Activated CD4-positive, alpha-beta T cell treated with anti-CD3 and anti-CD28 coated beads, Interleukin-2, amount 50 U/mL, for 16 hours (primary cell): ENCODE data around the gene SMARCD2.
A peak's percentile ranks its signal among the peaks of the same experiment; 100 is the strongest.

ENCODE experiments used
- DNase-seq: peaks from one replicate; pipeline ENCODE4 v3.0.0-alpha.2; 2020

The SMARCD2 gene

DNA sequence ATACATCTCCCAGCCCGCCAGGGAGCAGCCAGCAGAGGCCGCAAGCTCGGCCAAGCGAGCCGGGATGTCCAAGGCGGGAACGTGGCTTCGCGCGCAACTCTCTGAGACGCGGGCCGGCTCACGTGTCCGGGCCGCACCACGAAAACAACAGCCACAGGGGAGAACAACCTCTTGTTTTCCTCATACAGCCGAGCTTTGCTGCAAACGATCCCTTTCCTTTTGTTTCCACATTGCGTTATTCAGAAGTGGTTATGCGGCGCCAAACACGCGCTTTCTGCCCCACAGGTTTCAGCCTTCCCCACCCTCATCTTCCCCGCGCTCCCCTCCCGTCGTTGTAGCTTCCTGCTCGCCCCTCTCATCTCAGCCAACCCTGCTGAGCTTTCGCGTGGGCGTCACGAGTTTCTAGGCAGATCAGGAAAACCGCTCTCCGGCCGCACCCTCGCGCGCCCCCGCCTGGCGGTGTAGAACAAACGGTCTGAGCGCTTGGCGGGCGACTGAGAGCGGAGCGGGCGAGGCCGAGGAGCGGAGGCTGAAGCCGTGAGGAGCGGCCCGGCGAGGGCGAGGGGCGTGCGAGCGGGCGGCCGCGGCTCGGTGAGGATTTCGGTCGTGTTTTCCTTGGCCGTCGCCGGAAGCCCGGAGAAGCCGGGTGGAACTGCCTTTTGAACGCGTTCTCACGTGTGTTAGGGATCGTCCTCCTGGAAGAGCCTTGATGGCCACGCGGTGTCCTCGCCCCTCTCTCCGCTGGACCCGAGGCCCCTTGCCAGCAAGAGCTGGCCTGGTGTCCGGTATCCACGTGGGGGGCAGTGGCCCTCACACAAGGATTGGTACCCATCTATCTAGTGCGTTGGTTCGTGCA lies 6.6 kb upstream of the SMARCD2 start:
- DNase-seq = peak; percentile 95

DNA sequence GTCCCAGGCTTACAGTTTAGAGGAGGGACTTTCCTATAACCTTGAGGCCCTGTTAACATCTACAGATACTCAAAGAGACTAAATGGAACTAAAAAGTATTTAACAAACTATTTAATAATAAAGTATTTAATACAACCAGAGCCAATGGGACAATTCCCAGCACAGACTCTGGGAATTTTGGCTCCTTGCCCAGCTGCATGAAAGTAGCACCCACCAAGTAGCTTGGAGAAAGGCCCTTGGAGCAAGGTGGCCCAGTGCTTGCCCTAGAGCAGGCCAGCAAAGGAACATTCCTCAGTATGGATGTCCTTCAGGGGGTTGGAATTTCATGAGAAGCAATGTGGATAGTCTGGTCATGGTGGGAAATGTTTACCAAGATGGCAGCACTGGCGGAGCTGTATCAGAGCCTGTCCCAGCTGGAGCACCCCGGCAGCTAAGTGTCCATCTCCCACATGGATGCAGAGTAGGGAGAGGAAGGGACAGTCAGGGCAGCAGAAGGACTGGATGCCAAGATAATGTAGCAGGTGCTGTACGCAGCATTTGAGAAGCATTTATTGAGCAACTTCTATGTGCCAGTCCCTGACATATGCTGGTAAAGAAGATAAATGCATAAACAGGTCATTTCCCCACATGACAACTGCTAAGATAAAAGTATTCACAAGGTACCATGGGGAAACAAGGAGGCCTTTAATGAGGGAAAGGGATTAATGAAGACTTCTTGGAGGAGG lies 5.2 kb upstream of the SMARCD2 start:
- DNase-seq = no peak

DNA sequence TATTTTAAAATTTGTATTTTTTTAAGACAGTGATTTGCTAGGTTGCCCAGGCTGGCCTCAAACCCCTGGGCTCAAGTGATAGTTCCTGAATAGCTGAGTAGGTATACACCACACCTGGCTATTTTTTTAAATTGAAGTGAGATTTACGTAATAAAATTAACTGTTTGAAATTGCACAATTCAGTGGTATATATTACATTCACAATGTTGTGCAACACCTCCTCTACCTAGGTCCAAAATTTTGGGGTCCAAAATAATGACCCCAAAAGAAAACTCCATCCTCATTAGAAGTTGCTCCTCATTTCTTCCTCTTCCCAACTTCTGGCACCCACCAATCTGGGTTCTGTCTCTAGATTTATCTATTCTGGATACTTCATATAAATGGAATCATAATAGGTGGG lies 3.0 kb upstream of the SMARCD2 start:
- no peak for DNase-seq

DNA sequence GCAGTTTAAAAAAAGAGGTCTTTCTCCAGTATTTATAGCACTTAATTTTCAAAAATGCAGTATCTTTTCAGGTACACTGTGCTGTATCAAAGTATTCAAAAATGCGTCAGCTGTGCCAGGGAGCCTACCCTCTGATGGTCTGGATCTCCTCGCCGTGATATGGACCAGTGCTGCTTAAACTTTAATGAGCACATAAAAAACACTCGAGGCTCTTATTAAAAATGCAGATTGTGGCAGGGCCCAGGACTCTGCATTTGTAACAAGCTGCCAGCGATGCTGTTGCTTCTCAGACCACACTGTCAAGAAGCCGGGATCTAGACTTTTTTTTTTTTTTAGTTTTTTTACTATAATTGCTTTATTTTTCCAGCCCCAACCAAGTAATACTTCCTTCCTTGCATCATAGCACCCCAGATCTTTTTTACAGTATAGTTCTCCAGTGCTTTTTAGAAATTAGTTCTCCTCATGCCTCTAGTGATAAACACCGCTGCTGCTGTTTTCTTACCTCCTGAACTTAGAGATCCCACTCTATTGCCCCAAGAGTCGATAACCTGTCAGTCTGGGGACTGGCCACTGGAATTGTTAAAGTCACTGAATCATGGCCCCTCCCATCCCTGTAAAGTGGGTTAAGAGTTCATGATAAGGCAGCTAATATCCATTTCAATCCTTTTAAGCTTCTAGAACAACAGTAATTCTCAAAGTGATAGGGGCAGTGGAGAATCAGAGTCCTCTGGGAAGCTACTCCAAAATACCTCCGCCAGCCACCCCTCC lies 1.6 kb upstream of the SMARCD2 start:
- DNase-seq = no peak

DNA sequence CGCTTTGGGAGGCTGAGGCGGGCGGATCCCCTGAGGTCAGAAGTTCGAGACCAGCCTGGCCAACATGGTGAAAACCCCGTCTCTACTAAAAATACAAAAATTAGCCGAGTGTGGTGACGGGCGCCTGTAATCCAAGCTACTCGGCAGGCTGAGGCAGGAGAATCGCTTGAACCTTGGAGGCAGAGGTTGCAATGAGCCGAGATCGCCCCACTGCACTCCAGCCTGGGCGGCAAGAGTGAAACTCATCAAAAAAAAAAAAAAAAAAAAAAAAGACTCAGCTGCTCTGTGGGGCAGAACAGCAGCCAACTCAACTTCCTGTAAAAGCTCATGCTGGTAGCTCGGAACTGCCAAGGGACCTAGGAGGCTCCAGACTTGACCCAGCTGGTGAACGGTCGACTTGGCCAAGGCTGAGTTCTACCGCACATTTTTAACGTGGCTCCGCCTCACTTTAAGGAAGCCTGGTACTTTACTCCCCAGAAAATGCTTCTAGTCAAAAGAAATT lies 953 bp upstream of the SMARCD2 start:
- peak; percentile 59 for DNase-seq

DNA sequence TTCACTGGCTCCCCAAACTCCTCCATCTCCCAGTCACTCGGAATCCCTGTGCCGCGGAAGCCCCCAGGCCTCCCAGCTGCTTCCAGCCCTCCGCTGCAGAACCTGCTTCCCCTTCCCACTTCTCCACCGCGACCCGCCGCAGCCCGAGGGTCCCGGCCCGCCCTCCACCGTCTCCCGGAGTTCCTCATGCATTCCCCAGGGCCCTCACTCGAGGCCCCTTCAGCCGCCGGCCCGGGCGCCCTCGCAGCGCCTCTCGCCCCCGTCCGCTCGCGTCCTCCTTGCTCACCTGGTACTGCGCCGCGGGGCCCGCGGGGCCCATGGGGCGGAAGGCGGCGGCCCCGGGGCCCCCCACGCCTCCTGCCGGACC lies 329 bp downstream of the SMARCD2 start:
- DNase-seq = no peak

DNA sequence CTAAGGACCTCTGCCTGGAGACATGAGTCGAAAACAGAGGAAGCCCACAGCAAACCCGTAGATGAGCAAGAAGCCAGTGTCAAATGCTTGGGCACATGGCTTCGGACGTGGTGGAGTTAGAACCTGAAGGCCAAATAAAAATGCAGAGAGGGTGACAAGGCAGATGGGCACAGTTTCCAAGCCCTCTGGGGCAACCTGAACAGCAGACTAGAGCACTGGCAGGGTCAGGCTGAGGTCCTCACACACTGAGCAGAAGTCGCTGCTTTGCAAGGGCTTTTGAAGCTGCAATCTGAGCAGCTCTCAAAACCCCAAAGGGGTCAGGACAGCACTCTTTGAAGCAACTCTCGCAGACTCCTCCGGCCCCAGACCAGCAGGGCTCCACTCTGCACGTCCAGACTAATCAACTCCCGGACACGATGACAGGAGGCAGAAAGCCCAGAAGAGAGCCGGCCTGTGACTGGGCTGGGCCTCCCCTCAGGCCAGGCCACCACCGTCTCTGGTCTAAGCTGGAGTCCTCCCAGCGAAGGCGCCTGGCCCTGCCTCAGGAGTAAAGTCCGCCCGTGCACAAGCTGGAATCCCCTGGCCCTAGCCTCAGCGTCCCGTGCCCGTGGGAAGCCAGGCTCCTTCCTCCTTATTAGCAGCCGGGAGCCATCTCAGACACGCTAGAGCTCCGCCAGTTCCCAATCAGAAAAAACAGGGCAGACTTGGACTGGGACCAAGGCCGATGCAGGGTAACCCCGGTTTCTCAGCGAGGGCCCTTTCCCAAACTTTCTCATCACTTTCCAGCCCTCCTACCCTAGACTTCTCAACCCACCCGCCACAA lies 924 bp downstream of the SMARCD2 start:
- no peak for DNase-seq

DNA sequence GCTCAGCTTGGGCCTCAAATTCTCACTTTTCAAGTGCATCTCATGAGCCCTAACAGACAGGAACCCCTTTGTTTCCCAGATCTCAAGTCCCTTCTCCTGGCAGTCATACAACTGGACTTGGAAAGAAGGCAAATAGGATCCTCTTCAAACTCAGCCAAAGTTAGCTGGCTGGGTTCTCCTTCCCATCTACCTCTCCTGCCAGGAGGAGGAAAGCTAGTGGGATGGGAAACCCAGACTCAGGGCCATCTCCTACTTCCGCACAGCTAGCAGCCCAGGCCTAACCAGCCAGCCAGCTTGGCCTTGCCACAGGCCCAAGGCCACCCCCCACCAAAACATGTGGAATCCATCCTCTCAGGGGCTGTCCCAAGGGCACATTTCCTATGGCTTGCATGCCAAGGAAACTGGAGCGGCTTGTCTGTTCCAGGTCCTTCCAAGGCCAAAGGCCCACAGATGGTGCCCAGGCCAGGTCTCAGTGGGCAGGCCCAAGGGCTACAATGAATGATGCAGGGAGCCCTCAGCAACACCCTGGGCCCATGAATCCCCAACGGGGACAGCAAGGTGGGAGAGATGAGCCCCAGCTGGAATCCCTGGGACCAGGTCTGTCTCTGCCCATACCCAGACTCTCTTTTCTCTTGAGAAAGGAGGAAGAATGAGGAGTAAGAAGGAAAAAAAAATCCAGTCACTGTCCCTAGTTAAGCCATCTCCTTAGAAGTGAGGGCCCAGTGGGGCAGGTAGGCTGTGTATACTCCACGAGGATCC lies 1.7 kb downstream of the SMARCD2 start:
- DNase-seq = no peak

DNA sequence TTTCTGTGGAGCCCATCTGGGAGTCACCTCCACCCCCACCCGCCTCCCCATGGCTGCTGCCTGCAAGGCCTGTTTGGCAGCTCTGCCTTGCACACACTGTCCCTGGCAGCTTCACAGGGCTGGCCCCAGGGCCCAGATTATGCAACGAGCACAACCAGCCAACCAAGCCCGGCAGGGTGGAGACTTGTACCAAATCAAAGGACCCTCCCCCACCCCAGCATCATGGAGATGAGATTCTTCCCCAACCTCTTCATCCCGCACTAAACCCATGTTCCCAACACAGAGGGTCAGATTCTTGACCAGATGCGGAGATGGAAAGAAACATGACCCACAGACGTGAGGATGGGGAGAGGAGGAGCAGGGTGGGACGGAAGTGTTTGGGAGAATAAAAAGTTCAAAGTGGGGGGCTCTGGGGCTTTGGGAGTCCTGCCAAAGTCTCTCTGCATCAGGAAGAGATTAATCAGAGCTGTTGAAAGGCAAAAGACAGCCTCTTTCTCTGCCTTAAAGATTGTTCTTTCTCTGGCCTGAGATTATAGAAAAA lies 3.8 kb downstream of the SMARCD2 start:
- no peak for DNase-seq

DNA sequence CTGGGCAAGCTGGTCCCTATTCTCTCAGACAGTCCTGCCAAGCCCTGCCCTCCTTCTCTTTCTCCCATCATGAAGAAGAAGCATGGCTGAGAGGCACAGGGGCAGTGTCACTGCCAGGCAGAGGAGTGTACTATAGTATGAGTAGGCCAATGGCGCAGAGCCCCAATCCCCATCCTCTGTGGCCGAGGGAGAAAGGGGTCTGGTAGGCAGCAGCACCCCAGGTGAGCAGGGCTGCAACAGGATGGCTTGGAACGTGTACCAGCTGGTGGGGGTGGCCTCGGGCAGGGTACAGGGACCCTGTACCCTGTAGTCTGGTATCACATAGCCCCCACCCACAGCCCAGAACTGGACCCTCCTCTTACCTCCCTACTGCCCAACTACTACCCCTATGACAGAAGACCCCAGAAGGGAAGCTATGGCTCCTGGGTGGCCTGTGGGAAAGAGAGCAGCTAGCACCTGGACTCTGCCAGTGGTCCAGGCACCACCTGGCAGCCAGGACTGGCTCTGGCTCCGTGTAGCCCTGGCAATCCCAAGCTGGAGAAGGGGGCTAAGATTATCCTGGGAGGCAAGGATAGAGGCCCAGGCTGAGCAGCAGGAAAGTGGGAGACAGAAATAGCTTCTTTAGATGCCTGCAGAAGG lies 4.4 kb downstream of the SMARCD2 start:
- DNase-seq = no peak

DNA sequence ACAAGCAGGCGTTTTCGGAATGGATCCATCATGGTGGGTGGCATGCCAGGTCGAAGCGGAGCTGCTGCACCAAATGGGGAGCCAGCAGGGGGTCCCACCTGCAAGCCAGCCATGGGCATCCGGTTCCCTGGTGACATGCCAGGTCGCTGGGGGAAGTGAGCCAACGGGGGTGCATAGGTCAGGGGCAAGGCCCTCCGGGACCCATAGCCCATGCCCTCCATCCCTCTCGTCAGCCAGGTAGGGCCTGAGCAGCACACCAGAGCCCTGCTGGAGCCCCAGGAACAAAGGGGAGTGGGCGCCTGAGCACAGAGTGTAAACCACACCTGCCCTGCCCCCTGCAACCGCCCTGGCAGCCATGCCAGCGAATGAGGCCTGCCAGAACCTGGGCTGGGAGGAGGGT lies 5.0 kb downstream of the SMARCD2 start:
- no peak for DNase-seq

DNA sequence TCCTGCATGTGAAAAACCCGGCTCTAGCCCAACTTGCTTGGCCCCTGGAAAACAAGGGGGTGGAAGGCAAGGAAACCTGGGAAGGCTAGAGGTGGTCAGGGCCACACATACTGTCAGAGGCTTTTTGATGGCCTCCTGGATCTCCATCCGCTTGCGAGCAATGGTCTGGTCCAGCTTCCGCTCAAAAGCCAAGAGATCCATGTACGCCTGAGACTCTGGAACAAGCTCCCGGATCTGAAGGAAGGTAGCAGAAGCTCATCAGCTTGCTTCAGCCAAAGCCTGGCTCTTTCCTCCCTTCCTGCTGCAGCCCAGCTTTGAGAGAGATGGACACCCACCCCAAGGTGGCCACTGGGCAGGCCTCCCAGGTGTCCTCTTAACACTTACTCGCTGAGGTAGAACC lies 5.7 kb downstream of the SMARCD2 start:
- DNase-seq = no peak

DNA sequence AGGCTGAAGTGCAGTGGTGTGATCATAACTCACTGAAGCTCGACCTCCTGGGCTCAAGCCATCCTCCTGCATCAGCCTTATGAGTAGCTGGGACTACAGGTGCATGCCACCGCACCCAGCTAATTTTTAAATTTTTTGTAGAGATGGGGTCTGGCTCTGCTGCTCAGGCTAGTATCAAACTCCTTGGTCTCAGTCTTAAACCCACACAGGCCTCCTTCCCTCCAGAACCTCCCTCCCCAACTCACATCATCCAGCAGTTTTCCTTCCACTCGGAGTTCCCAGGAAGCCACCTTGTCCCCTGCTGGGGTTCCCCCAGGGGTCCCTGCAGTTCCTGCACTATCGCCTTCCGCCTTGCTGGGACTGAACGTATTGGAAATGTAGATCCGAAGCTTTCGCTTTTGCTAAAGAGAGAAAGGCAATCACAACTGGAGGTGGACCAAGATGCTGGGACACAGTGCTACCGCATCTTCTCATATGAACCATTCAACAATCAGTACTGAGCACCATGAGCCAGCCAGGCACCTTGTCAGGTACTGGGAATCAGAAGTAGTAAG lies 7.2 kb downstream of the SMARCD2 start:
- DNase-seq = no peak

DNA sequence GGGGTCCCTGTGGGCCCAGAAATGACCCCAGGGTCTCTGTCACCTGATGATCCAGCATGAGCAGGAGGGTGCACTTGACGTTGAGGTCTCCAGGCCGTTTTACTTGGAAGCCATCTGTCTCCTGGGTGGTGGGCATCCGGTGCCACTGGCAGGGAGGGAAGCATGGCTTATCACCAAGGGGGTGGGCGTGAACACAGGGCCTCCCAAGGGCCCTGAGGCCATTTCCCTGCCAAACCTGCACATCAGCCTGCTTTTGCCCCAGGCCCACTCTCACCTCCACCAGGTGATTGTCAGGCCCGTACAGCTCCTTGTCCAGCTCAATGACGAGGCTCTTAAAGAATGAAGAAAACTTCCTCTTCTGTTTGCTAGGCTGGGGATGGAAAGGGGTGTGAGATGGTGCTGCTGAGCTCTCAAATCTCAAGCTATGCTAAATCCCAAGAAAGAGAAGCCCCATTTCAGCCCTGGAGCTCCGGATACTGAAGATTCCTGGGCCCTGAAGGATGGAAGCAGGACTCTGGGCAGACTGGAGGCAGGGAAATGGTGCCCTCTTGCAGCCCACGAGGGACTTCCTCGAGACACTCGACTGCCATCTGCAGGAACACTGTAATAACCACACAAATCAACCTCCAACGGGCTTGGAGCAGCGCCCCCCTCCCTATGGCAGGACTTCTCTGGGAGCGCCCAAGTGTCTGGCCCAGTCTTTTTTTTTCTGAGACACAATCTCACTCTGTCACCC lies 7.9 kb downstream of the SMARCD2 start:
- peak; percentile 85 for DNase-seq

DNA sequence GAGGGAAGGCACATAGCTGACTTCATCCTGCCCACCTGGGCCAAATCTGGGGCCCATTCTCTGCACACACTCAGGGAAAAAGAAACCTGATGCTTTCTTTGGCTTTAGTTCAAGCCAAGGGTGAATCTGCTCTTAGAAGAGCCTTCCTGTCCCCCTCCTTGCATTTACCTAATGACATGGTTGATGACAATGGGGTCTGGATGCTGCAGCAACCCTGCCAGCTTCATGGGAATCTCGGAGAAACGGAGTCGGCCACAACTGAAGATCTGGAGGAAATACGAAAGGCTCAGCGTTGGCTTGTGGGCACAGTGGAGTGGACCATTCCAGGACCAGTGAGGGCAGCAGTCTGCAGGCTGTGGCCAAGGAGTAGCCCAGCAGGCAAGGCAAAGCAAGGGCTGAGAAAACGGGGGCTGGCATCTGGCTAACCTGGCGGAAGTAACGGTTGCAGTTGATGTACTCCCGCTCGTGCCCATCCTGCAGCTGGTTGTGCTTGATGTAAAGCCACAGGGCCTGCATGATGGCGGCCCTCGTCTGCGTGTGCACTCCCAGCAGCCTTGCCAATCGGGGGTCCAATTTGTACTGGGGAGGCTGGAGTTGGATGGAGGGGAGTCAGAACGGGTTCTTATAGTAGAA lies 8.6 kb downstream of the SMARCD2 start:
- DNase-seq = no peak

DNA sequence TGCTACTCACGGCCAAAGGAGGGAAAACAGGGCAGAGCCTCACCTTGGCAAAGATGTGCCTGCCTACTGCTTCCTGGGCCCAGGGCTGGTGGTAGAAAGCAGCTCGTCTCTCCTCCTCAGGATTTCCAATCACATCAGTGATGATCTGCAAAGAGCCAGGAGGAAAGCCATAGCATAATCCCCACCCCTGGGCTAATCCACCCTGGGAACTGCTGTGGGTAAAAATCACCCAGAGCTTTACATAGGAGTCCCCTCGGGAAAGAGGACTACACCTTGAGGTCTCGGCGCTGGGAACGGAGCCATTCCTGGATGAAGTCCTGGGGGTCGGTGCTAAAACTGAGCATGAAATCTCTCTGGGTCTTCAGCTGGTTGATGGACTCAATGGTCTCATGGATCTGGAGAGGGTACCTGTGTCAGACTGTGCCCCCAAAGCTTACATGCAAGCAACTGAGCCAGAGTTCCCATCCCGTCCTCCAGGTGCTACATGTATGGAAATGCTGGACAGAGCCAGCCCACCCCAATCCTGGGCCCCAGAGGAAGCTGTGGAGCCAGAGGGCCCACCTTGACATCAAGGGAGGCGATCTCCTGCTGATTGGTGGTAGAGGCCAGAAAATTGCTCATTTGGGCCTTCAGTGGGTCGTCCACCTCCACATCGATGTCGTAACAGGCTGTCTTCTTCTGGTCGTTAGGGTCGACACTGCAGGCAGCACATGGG lies 9.3 kb downstream of the SMARCD2 start:
- no peak for DNase-seq

DNA sequence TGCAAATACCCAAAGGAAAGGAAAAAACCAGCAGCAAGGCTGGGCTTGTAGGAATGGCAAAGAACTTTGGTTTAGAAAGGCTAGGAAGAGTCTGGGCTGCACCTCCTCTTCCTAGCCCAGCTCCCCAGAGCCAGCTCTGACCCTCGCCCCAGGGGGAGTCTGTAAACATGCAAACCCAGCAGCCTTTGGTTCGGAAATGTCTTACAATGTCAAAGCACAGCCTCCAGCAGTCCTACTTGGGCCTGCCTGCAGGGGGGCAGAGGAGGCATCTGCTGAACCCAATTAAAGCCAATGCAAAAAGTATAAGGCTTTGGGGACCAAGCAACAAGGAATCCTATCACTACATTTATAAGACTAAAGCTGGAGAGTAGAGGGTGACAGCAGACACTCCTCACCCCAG lies 10.0 kb downstream of the SMARCD2 start:
- DNase-seq = no peak

DNA sequence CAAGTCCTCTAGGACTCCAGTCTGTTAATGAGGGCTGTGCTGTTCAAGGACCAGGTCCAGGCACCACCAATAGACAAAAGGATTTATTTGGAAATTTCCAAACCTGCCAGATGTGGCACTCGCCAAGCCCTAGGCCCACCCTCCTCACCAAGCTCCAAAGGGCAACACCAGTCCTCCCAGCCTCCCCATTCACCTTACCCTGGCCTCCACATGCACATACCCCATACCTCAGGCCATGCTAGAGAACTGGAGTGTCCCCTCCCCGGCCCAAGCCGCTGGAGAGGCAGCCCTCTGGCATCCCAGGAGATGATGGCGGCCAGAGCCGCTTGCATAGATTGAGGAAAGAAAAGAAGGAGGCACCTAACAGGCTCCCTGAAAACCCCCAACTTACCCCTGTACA lies 10.5 kb downstream of the SMARCD2 start:
- no peak for DNase-seq

DNA sequence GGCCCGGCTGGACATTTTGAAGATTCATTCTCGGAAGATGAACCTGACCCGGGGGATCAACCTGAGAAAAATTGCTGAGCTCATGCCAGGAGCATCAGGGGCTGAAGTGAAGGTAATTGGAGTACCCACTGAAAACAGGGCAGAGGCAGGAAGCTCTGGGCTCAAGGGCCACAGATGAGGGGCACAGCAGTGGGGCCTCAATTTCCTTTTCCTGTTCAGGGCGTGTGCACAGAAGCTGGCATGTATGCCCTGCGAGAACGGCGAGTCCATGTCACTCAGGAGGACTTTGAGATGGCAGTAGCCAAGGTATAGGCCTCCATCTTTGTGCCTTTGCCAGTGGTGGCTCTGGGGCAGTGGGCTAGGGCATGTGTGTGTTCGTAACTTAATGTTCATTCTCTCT lies 11.0 kb downstream of the SMARCD2 start:
- no peak for DNase-seq
